ENCODE measurements around the gene HOXA13.

The HOXA13 gene

GRCh38 chr7:27205325-27206280 is 5.7 kb upstream of the HOXA13 start:
- no peak overlapping the region for H3K4me3 ChIP-seq (ENCODE audit: low read length)
- no peak for DNase-seq (ENCODE audit: low read depth)
- TF ChIP-seq CTCF (IDR thresholded peaks at IDR 0.05; ENCODE audit: insufficient read depth, low read depth, low read length, missing control alignments) = no peak

- H3K4me3 ChIP-seq (ENCODE audit: low read length) = no peak overlapping the region
- no peak for DNase-seq (ENCODE audit: low read depth)
- no peak for TF ChIP-seq CTCF (IDR thresholded peaks at IDR 0.05; ENCODE audit: insufficient read depth, low read depth, low read length, missing control alignments)
Measured at GRCh38 chr7:27204851-27205322, 5.0 kb upstream of the HOXA13 start.

GRCh38 chr7:27203964-27204594 is 4.2 kb upstream of the HOXA13 start:
- TF ChIP-seq CTCF (IDR thresholded peaks at IDR 0.05; ENCODE audit: insufficient read depth, low read depth, low read length, missing control alignments) = no peak
- no peak overlapping the region for H3K4me3 ChIP-seq (ENCODE audit: low read length)
- DNase-seq (ENCODE audit: low read depth) = no peak

- H3K4me3 ChIP-seq (ENCODE audit: low read length) = no peak overlapping the region
- no peak for TF ChIP-seq CTCF (IDR thresholded peaks at IDR 0.05; ENCODE audit: insufficient read depth, low read depth, low read length, missing control alignments)
- no peak for DNase-seq (ENCODE audit: low read depth)
Measured at GRCh38 chr7:27203365-27203953, 3.6 kb upstream of the HOXA13 start.

GRCh38 chr7:27202862-27203134 is 2.9 kb upstream of the HOXA13 start:
- no peak for TF ChIP-seq CTCF (IDR thresholded peaks at IDR 0.05; ENCODE audit: insufficient read depth, low read depth, low read length, missing control alignments)
- H3K4me3 ChIP-seq (ENCODE audit: low read length) = no peak overlapping the region
- no peak for DNase-seq (ENCODE audit: low read depth)

GRCh38 chr7:27202018-27202861 is 2.3 kb upstream of the HOXA13 start:
- DNase-seq (ENCODE audit: low read depth) = no peak
- no peak overlapping the region for H3K4me3 ChIP-seq (ENCODE audit: low read length)
- no peak for TF ChIP-seq CTCF (IDR thresholded peaks at IDR 0.05; ENCODE audit: insufficient read depth, low read depth, low read length, missing control alignments)
